ENCODE results near the gene IL17RA. TPM values are rescaled to one million over a fixed set of nuclear protein-coding genes. Genes with fewer than 3 reads are reported as not detected.

The IL17RA gene
- polyA plus RNA-seq, 1 donor from 2014 or later = 0.52 TPM

GRCh38 chr22:17095538-17095937 is 10.7 kb downstream of the IL17RA start:
- H3K36me3 ChIP-seq (ENCODE audit: insufficient read depth, low read length) = no peaks in the 10 kb centered on the region
- no peak overlapping the region for H3K4me3 ChIP-seq (ENCODE audit: low read length)
- no peak overlapping the region for H3K4me2 ChIP-seq (ENCODE audit: low read length)
- TF ChIP-seq EZH2 (IDR thresholded peaks at IDR 0.05; ENCODE audit: borderline replicate concordance, insufficient read depth, low read length, poor library complexity, severe bottlenecking) (no peak), REST (IDR thresholded peaks at IDR 0.05; ENCODE audit: borderline replicate concordance) (no peak), RAD21 (conservative IDR thresholded peaks at IDR 0.05) (no peak), CTCF (IDR thresholded peaks at IDR 0.05; ENCODE audit: poor library complexity, severe bottlenecking) (no peak), TAF1 (IDR thresholded peaks at IDR 0.05; ENCODE audit: low read depth) (no peak), MXI1 (conservative IDR thresholded peaks at IDR 0.05; ENCODE audit: poor library complexity, severe bottlenecking) (no peak), POLR2AphosphoS5 (IDR thresholded peaks at IDR 0.05) (no peak), EP300 (conservative IDR thresholded peaks at IDR 0.05; ENCODE audit: poor library complexity, severe bottlenecking) (no peak), SMC3 (conservative IDR thresholded peaks at IDR 0.05; ENCODE audit: poor library complexity) (no peak)
- H3F3A ChIP-seq (ENCODE audit: insufficient read depth, low read length, poor library complexity, severe bottlenecking) = no peaks in the 10 kb centered on the region
- no peaks in the 10 kb centered on the region for H3K9me3 ChIP-seq (ENCODE audit: low read length)
- H3K9me2 ChIP-seq (ENCODE audit: insufficient read depth, low read length) = no peaks in the 10 kb centered on the region
- no peak overlapping the region for H3K9ac ChIP-seq (ENCODE audit: low read length)
- H2AFZ ChIP-seq (ENCODE audit: low read depth, low read length) = no peak overlapping the region
- no peaks in the 10 kb centered on the region for H3K79me2 ChIP-seq (replicated peaks; ENCODE audit: insufficient read depth, low read length)
- no peaks in the 10 kb centered on the region for H3K27me3 ChIP-seq (ENCODE audit: insufficient read depth, low read depth, low read length)
- no peaks in the 10 kb centered on the region for H4K20me1 ChIP-seq (ENCODE audit: insufficient read depth)
- no peak overlapping the region for H3K27ac ChIP-seq (ENCODE audit: low read length)

GRCh38 chr22:17096071-17096470 is 11.3 kb downstream of the IL17RA start:
- Histone ChIP-seq H3K27ac (ENCODE audit: low read length) (no peak overlapping the region), H3K27me3 (ENCODE audit: insufficient read depth, low read depth, low read length) (no peaks in the 10 kb centered on the region), H3K9ac (ENCODE audit: low read length) (no peak overlapping the region), H2AFZ (ENCODE audit: low read depth, low read length) (no peak overlapping the region), H3F3A (ENCODE audit: insufficient read depth, low read length, poor library complexity, severe bottlenecking) (no peaks in the 10 kb centered on the region), H3K36me3 (ENCODE audit: insufficient read depth, low read length) (no peaks in the 10 kb centered on the region), H3K4me2 (ENCODE audit: low read length) (no peak overlapping the region), H3K9me2 (ENCODE audit: insufficient read depth, low read length) (no peaks in the 10 kb centered on the region), H3K9me3 (ENCODE audit: low read length) (no peaks in the 10 kb centered on the region), H3K4me3 (ENCODE audit: low read length) (no peak overlapping the region), H3K79me2 (replicated peaks; ENCODE audit: insufficient read depth, low read length) (no peaks in the 10 kb centered on the region), H4K20me1 (ENCODE audit: insufficient read depth) (no peaks in the 10 kb centered on the region)
- TF ChIP-seq SMC3 (conservative IDR thresholded peaks at IDR 0.05; ENCODE audit: poor library complexity) = no peak

- Histone ChIP-seq H3K27ac (ENCODE audit: low read length) (no peak overlapping the region), H3K4me2 (ENCODE audit: low read length) (no peak overlapping the region), H4K20me1 (ENCODE audit: insufficient read depth) (no peaks in the 10 kb centered on the region), H3K4me3 (ENCODE audit: low read length) (peak overlapping the region; percentile 16), H2AFZ (ENCODE audit: low read depth, low read length) (no peak overlapping the region), H3K36me3 (ENCODE audit: insufficient read depth, low read length) (no peaks in the 10 kb centered on the region), H3K79me2 (replicated peaks; ENCODE audit: insufficient read depth, low read length) (no peaks in the 10 kb centered on the region), H3K27me3 (ENCODE audit: insufficient read depth, low read depth, low read length) (no peaks in the 10 kb centered on the region), H3K9me3 (ENCODE audit: low read length) (no peaks in the 10 kb centered on the region), H3K9ac (ENCODE audit: low read length) (no peak overlapping the region), H3K9me2 (ENCODE audit: insufficient read depth, low read length) (no peaks in the 10 kb centered on the region), H3F3A (ENCODE audit: insufficient read depth, low read length, poor library complexity, severe bottlenecking) (no peaks in the 10 kb centered on the region)
- TF ChIP-seq EP300 (conservative IDR thresholded peaks at IDR 0.05; ENCODE audit: poor library complexity, severe bottlenecking) (peak; percentile 22), CTCF (IDR thresholded peaks at IDR 0.05; ENCODE audit: poor library complexity, severe bottlenecking) (no peak), POLR2AphosphoS5 (IDR thresholded peaks at IDR 0.05) (peak; percentile 56)
Measured at GRCh38 chr22:17097062-17097461, 12.3 kb downstream of the IL17RA start.
